ENCODE results near the gene SPATA20.

GRCh38 chr17:50514936-50515702 lies 31.9 kb upstream of the SPATA20 start:
- TF ChIP-seq CTCF (IDR thresholded peaks at IDR 0.05) (no peak), POLR2A (IDR thresholded peaks at IDR 0.05) (no peak), EP300 (IDR thresholded peaks at IDR 0.05) (no peak)

All from ovary (tissue), 3 donors.